Vagina (tissue), 2 donors: ENCODE data around the gene POLN.

Source experiments
- CTCF ChIP-seq, 3 experiments: fragments of 450-650 bp in 2 of 3; fragments of 200-600 bp in 1 of 3; sonication (generic) in 1 of 3; IDR thresholded peaks; one replicate each; pipeline ENCODE4 v1.5.1; 2017 to 2019; ENCODE audit warnings: antibody characterized with exemption in 3 of 3, mild to moderate bottlenecking in 2 of 3, moderate library complexity in 2 of 3
- POLR2A ChIP-seq, 2 donors: fragments of 450-650 bp; IDR thresholded peaks; one replicate each; pipeline ENCODE4 v1.6.1; 2017; ENCODE audit warnings: antibody characterized with exemption in 2 of 2, mild to moderate bottlenecking in 2 of 2, moderate library complexity in 2 of 2
- POLR2AphosphoS5 ChIP-seq, 2 donors: sonication (generic); formaldehyde crosslinking; IDR thresholded peaks; one replicate each; pipeline ENCODE4 v1.9.0; 2017; ENCODE audit warnings: antibody characterized with exemption in 2 of 2, mild to moderate bottlenecking in 2 of 2, low read depth in 1 of 2; ENCODE audit not compliant: insufficient read depth in 1 of 2

- no peak for TF ChIP-seq CTCF (IDR thresholded peaks at IDR 0.05)
- TF ChIP-seq POLR2A (IDR thresholded peaks at IDR 0.05) = no peak
- TF ChIP-seq POLR2AphosphoS5 (IDR thresholded peaks at IDR 0.05; ENCODE audit: insufficient read depth in 1 of 2, low read depth in 1 of 2) = no peak
These were observed 163.3 kb downstream of the POLN start for GRCh38 chr4:2078584-2078983.
